OCI-LY1 (cell line): ENCODE data around the gene GRPEL1.

Source experiments
- H2AFZ ChIP-seq: fragments of 200-600 bp; sonication (generic), shearing (Covaris generic); 2 replicates; pipeline ENCODE4 v1.6.0; 2014; ENCODE audit warnings: antibody characterized with exemption, mild to moderate bottlenecking, low read length
- H3F3A ChIP-seq: fragments of 200-600 bp; sonication (generic), shearing (Covaris generic); 2 replicates; pipeline ENCODE4 v1.6.0; 2014; ENCODE audit warnings: mild to moderate bottlenecking, antibody characterized with exemption, low read length, moderate library complexity; ENCODE audit not compliant: insufficient read depth
- H3K27ac ChIP-seq: fragments of 200-600 bp; sonication (generic); 2 replicates; pipeline ENCODE4 v1.5.1; 2014; ENCODE audit warnings: low read length, mixed run types, mild to moderate bottlenecking, low read depth; ENCODE audit not compliant: poor library complexity, severe bottlenecking
- H3K27me3 ChIP-seq: fragments of 200-600 bp; sonication (generic); 2 replicates; pipeline ENCODE4 v1.6.0; 2014; ENCODE audit warnings: antibody characterized with exemption, mild to moderate bottlenecking, low read length, moderate library complexity; ENCODE audit not compliant: insufficient read depth
- H3K36me3 ChIP-seq: fragments of 200-600 bp; sonication (generic); 2 replicates; pipeline ENCODE4 v1.6.1; 2014; ENCODE audit warnings: mild to moderate bottlenecking, antibody characterized with exemption, low read length, moderate library complexity, mixed read lengths; ENCODE audit not compliant: insufficient read depth
- H3K4me1 ChIP-seq: fragments of 200-600 bp; sonication (generic); 2 replicates; pipeline ENCODE4 v1.5.1; 2014; ENCODE audit warnings: mild to moderate bottlenecking, low read length, moderate library complexity; ENCODE audit not compliant: insufficient read depth, severe bottlenecking
- H3K4me2 ChIP-seq: fragments of 200-600 bp; sonication (generic), shearing (Covaris generic); 2 replicates; pipeline ENCODE4 v1.6.1; 2014; ENCODE audit warnings: low read length
- H3K4me3 ChIP-seq: fragments of 200-600 bp; sonication (generic); 2 replicates; pipeline ENCODE4 v1.5.1; 2014; ENCODE audit warnings: low read length, low read depth, mild to moderate bottlenecking, mixed read lengths; ENCODE audit not compliant: poor library complexity, severe bottlenecking
- H3K79me2 ChIP-seq: fragments of 200-600 bp; shearing (Covaris generic); 2 replicates; pipeline ENCODE4 v1.6.1; 2016; ENCODE audit warnings: mixed run types, low read length, mixed read lengths; ENCODE audit not compliant: insufficient read depth
- H3K9ac ChIP-seq: fragments of 200-600 bp; sonication (generic), shearing (Covaris generic); 2 replicates; pipeline ENCODE4 v1.6.1; 2014; ENCODE audit warnings: mild to moderate bottlenecking, low read length, mixed read lengths
- H3K9me2 ChIP-seq: fragments of 200-600 bp; sonication (generic), shearing (Covaris generic); 2 replicates; pipeline ENCODE4 v1.6.1; 2014; ENCODE audit warnings: low read depth, mild to moderate bottlenecking, low read length, mixed read lengths
- H3K9me3 ChIP-seq: fragments of 200-600 bp; shearing (Covaris generic); 2 replicates; pipeline ENCODE4 v1.6.1; 2014; ENCODE audit warnings: low read length, mixed read lengths
- H4K20me1 ChIP-seq: fragments of 200-600 bp; sonication (generic), shearing (Covaris generic); 2 replicates; pipeline ENCODE4 v1.6.0; 2016; ENCODE audit warnings: mild to moderate bottlenecking, low read length; ENCODE audit not compliant: insufficient read depth
- EZH2 ChIP-seq: fragments of 200-600 bp; sonication (generic), shearing (Covaris generic); IDR thresholded peaks from 2 replicates; pipeline ENCODE4 v1.8.0; 2017; ENCODE audit warnings: borderline replicate concordance, mixed run types, mild to moderate bottlenecking, antibody characterized with exemption, low read length, moderate library complexity, mixed read lengths
- TF ChIP-seq, protein P1 (sequence below): fragments of 200-600 bp; sonication (generic), shearing (Covaris generic); IDR thresholded peaks from 2 replicates; pipeline ENCODE4 v1.5.1; 2017; ENCODE audit warnings: mild to moderate bottlenecking, antibody characterized with exemption, low read length, moderate library complexity, mixed read lengths

The GRPEL1 gene

DNA sequence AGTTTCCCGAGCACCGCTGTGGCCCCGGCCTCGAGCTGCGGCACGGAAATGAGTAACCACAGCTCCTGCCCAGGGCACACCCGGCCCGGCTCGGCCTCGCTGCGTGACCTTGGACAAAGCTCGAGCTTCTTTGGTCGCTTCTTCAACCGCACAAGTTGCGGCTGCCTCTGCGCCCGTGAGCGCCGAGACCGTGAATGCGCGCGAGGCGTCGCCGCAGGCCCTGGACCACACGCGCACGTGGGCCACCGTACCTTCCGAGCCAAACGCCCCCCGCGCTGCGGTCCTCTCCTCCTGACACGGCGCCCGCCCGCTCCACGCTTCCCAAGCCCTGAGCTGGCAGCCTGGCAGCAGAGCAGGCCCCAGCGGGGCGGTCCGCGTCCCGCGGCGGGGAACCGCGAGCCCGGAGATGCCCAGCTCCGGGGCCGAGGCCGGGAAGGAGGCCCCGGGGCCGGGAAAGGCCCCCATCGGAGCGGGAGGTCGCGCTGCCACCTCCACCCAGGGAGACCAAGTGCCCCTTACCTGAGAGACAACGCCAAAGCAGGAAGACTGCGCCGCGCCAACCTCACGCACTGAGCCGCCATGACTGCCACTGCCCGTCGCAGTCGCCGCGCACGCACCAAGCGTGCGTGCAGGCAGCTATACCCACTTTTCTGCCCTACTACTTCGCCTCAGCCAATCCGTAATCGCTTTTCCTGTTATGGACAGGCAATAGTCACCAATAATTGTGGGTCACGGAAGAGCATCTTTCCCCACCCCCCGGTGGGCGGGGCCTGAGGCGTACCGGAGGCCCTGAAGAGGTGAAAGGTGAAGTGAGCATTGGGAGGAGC, at the start of gene GRPEL1:
Gene GRPEL1, minus strand, starts transcription at position 613 of the 827 bp plus-strand sequence. Its CDS starts 32 bp downstream, at position 581.
- peaks cover 27% of the 10 kb centered on the region; the same call in 1 of the 2 replicates for H3K36me3 ChIP-seq
- peak within 1 kb of the TSS; percentile 77 for H3K4me3 ChIP-seq
- peaks cover 16% of the 10 kb centered on the region for H3K79me2 ChIP-seq
- H3K27ac ChIP-seq = peak within 1 kb of the TSS; percentile 1
- H3F3A ChIP-seq = no peaks in the 10 kb centered on the region
- H3K9me2 ChIP-seq = no peaks in the 10 kb centered on the region
- peak within 1 kb of the TSS; percentile 89 for H3K9ac ChIP-seq
- H3K9me3 ChIP-seq = no peaks in the 10 kb centered on the region
- H3K27me3 ChIP-seq = no peaks in the 10 kb centered on the region
- TF ChIP-seq, protein P1, sequence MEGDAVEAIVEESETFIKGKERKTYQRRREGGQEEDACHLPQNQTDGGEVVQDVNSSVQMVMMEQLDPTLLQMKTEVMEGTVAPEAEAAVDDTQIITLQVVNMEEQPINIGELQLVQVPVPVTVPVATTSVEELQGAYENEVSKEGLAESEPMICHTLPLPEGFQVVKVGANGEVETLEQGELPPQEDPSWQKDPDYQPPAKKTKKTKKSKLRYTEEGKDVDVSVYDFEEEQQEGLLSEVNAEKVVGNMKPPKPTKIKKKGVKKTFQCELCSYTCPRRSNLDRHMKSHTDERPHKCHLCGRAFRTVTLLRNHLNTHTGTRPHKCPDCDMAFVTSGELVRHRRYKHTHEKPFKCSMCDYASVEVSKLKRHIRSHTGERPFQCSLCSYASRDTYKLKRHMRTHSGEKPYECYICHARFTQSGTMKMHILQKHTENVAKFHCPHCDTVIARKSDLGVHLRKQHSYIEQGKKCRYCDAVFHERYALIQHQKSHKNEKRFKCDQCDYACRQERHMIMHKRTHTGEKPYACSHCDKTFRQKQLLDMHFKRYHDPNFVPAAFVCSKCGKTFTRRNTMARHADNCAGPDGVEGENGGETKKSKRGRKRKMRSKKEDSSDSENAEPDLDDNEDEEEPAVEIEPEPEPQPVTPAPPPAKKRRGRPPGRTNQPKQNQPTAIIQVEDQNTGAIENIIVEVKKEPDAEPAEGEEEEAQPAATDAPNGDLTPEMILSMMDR = no peak
- no peak for TF ChIP-seq EZH2
- no peaks in the 10 kb centered on the region for H4K20me1 ChIP-seq
- H3K4me2 ChIP-seq = peak within 1 kb of the TSS; percentile 94
- no peak within 1 kb of the TSS for H2AFZ ChIP-seq
- H3K4me1 ChIP-seq = peaks cover 20% of the 10 kb centered on the region

DNA sequence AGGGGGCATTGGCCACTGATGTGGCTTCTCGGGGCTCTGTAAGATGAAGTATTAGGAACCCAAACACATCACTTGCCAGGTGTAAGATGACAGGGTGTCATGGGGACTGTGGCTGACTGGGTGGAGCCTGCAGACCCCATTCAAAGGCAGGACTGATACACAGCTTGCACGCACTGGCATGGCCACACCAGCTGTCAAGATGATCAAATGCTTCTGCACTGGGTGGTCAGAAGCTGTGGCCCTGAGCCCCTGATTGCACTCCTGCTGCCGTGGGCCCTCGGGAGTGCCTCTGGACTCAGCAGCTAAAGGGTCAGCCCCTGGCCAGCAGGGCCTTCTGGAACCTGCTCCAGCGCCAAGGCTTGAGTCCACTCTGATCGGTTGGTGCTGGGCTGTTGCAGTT, 48.8 kb upstream of the GRPEL1 start:
- Histone ChIP-seq H3K36me3 (no peaks in the 10 kb centered on the region), H4K20me1 (no peaks in the 10 kb centered on the region), H3K9me2 (no peaks in the 10 kb centered on the region), H3K4me2 (no peak overlapping the region), H2AFZ (no peak overlapping the region), H3F3A (no peaks in the 10 kb centered on the region), H3K27ac (no peak overlapping the region), H3K4me1 (no peaks in the 10 kb centered on the region), H3K79me2 (no peaks in the 10 kb centered on the region), H3K4me3 (no peak overlapping the region), H3K9me3 (no peaks in the 10 kb centered on the region), H3K27me3 (no peaks in the 10 kb centered on the region), H3K9ac (no peak overlapping the region)
- TF ChIP-seq, protein P1 = no peak
- TF ChIP-seq EZH2 = no peak

- H3K4me2 ChIP-seq = no peak overlapping the region
Measured at GRCh38 chr4:7115557-7116340, 47.9 kb upstream of the GRPEL1 start.

More at GRCh38 chr4:7115557-7116340, 47.9 kb upstream of the GRPEL1 start:
- no peaks in the 10 kb centered on the region for H3K4me1 ChIP-seq
- no peak overlapping the region for H3K4me3 ChIP-seq
- H3K9me3 ChIP-seq = no peaks in the 10 kb centered on the region
- H3K27ac ChIP-seq = no peak overlapping the region
- H2AFZ ChIP-seq = no peak overlapping the region
- H3K27me3 ChIP-seq = no peaks in the 10 kb centered on the region
- no peaks in the 10 kb centered on the region for H3F3A ChIP-seq
- TF ChIP-seq EZH2 = no peak
- TF ChIP-seq, protein P1 = no peak
- H3K79me2 ChIP-seq = no peaks in the 10 kb centered on the region
- no peaks in the 10 kb centered on the region for H4K20me1 ChIP-seq
- no peak overlapping the region for H3K9ac ChIP-seq
- H3K36me3 ChIP-seq = no peaks in the 10 kb centered on the region
- H3K9me2 ChIP-seq = no peaks in the 10 kb centered on the region
